BLaER1 treated with 17β-estradiol and CSF1 and Interleukin-3, amounts not matched to agents 10 nM and 100 nM (cell line): ENCODE results near the gene DYRK3.

Experiments used
- H3K27ac ChIP-seq, 11 experiments: shearing (Covaris generic); formaldehyde crosslinking; 2 replicates each; pipeline ENCODE4 v1.8.1; 2022
- H3K27me3 ChIP-seq, 11 experiments: shearing (Covaris generic); formaldehyde crosslinking; 2 replicates each; pipeline ENCODE4 v1.8.1; 2022
- H3K36me3 ChIP-seq, 11 experiments: shearing (Covaris generic); formaldehyde crosslinking; 2 replicates each; pipeline ENCODE4 v1.8.1; 2022
- H3K4me1 ChIP-seq, 10 experiments: shearing (Covaris generic); formaldehyde crosslinking; 2 replicates each; pipeline ENCODE4 v1.8.1; 2022
- H3K4me2 ChIP-seq, 11 experiments: shearing (Covaris generic); formaldehyde crosslinking; 2 replicates each; pipeline ENCODE4 v1.8.1; 2022
- H3K4me3 ChIP-seq, 10 experiments: shearing (Covaris generic); formaldehyde crosslinking; 2 replicates each; pipeline ENCODE4 v1.8.1; 2022
- H3K9ac ChIP-seq, 11 experiments: shearing (Covaris generic); formaldehyde crosslinking; 2 replicates each; pipeline ENCODE4 v1.8.1; 2022
- H3K9me3 ChIP-seq, 11 experiments: shearing (Covaris generic); formaldehyde crosslinking; replicated peaks in 1 of 11; 2 replicates each; pipeline ENCODE4 v1.8.1; 2022
- H4K20me1 ChIP-seq, 11 experiments: shearing (Covaris generic); formaldehyde crosslinking; 2 replicates each; pipeline ENCODE4 v1.8.1; 2022
- Cebpa-rat ChIP-seq, 11 experiments: shearing (Covaris generic); IDR thresholded peaks; 2 replicates each; pipeline ENCODE4 v1.8.1; 2022

The DYRK3 gene

GRCh38 chr1:206674745-206675175 lies 39.4 kb downstream of the DYRK3 start:
- H3K27ac ChIP-seq: peak overlapping the region in 2 of 11 experiments; percentile 17 to 40; a peak in 3 of 22 replicates
- H3K27me3 ChIP-seq: peaks cover 0 to 82% (median 0%) of the 10 kb centered on the region in 11 experiments; a peak in 7 of 22 replicates
- no peak overlapping the region for H3K4me3 ChIP-seq
- H3K4me1 ChIP-seq: peaks cover 48 to 100% (median 91%) of the 10 kb centered on the region in 10 experiments
- no peaks in the 10 kb centered on the region for H3K36me3 ChIP-seq
- peaks cover 0 to 61% (median 0%) of the 10 kb centered on the region in 11 experiments; a peak in 6 of 22 replicates for H4K20me1 ChIP-seq
- no peak for TF ChIP-seq Cebpa-rat (IDR thresholded peaks at IDR 0.05)
- no peaks in the 10 kb centered on the region for H3K9me3 ChIP-seq
- peak overlapping the region; percentile 6 to 84 (median 69); a peak in 19 of 22 replicates for H3K4me2 ChIP-seq
- H3K9ac ChIP-seq: 0 out of 22 replicates have a peak overlapping the region, but pooled peaks of 1 of the 11 experiments have one; percentile 35

- no peaks in the 10 kb centered on the region for H3K9me3 ChIP-seq
- no peaks in the 10 kb centered on the region for H3K36me3 ChIP-seq
- peak overlapping the region in 9 of 11 experiments; percentile 4 to 84 (median 75); a peak in 15 of 22 replicates for H3K4me2 ChIP-seq
- no peak overlapping the region for H3K4me3 ChIP-seq
- peaks cover 63 to 100% (median 93%) of the 10 kb centered on the region in 10 experiments for H3K4me1 ChIP-seq
- no peak for TF ChIP-seq Cebpa-rat (IDR thresholded peaks at IDR 0.05)
- H3K27ac ChIP-seq: no peak overlapping the region
- H3K9ac ChIP-seq: no peak overlapping the region
- peaks cover 0 to 75% (median 0%) of the 10 kb centered on the region in 11 experiments; a peak in 7 of 22 replicates for H3K27me3 ChIP-seq
- H4K20me1 ChIP-seq: peaks cover 0 to 66% (median 0%) of the 10 kb centered on the region in 11 experiments; a peak in 6 of 22 replicates
Measured at GRCh38 chr1:206676499-206676898, 41.2 kb downstream of the DYRK3 start.

GRCh38 chr1:206678490-206678889 lies 43.2 kb downstream of the DYRK3 start:
- Histone ChIP-seq H3K9ac (no peak overlapping the region), H3K4me2 (peak overlapping the region in 8 of 11 experiments; percentile 18 to 98 (median 95); a peak in 12 of 22 replicates), H3K36me3 (no peaks in the 10 kb centered on the region), H4K20me1 (peaks cover 0 to 57% (median 9%) of the 10 kb centered on the region in 11 experiments; a peak in 10 of 22 replicates), H3K4me1 (peaks cover 60 to 100% (median 93%) of the 10 kb centered on the region in 10 experiments), H3K9me3 (no peaks in the 10 kb centered on the region), H3K27me3 (peaks cover 0 to 85% (median 0%) of the 10 kb centered on the region in 11 experiments; a peak in 8 of 22 replicates), H3K27ac (no peak overlapping the region), H3K4me3 (no peak overlapping the region)
- no peak for TF ChIP-seq Cebpa-rat (IDR thresholded peaks at IDR 0.05)

- peaks cover 60 to 98% (median 91%) of the 10 kb centered on the region in 10 experiments for H3K4me1 ChIP-seq
- H3K27ac ChIP-seq: peak overlapping the region in 2 of 11 experiments; percentile 4 to 10; a peak in 2 of 22 replicates
- TF ChIP-seq Cebpa-rat (IDR thresholded peaks at IDR 0.05): no peak
- peaks cover 0 to 84% (median 0%) of the 10 kb centered on the region in 11 experiments; a peak in 8 of 22 replicates for H3K27me3 ChIP-seq
- H3K9ac ChIP-seq: 0 out of 22 replicates have a peak overlapping the region, but pooled peaks of 1 of the 11 experiments have one; percentile 7
- peaks cover 0 to 55% (median 12%) of the 10 kb centered on the region in 11 experiments; a peak in 10 of 22 replicates for H4K20me1 ChIP-seq
- no peak overlapping the region; a peak in 1 of 20 replicates for H3K4me3 ChIP-seq
- no peaks in the 10 kb centered on the region for H3K9me3 ChIP-seq
- peak overlapping the region; percentile 73 to 98 (median 95) for H3K4me2 ChIP-seq
- no peaks in the 10 kb centered on the region for H3K36me3 ChIP-seq
Measured at GRCh38 chr1:206679738-206680211, 44.4 kb downstream of the DYRK3 start.

GRCh38 chr1:206680279-206680678 lies 44.9 kb downstream of the DYRK3 start:
- Histone ChIP-seq H3K27ac (peak overlapping the region in 2 of 11 experiments; percentile 4 to 10; a peak in 2 of 22 replicates), H3K4me1 (peaks cover 55 to 93% (median 86%) of the 10 kb centered on the region in 10 experiments)

GRCh38 chr1:206681359-206681758 lies 46.0 kb downstream of the DYRK3 start:
- H3K27ac ChIP-seq: no peak overlapping the region
- TF ChIP-seq Cebpa-rat (IDR thresholded peaks at IDR 0.05): no peak
- no peak overlapping the region for H3K9ac ChIP-seq
- peaks cover 0 to 68% (median 0%) of the 10 kb centered on the region in 11 experiments; a peak in 8 of 22 replicates for H3K27me3 ChIP-seq
- H3K4me3 ChIP-seq: no peak overlapping the region
- H3K36me3 ChIP-seq: no peaks in the 10 kb centered on the region; a peak in 1 of 22 replicates
- peaks cover 4 to 55% (median 18%) of the 10 kb centered on the region in 11 experiments; a peak in 18 of 22 replicates for H4K20me1 ChIP-seq
- H3K4me1 ChIP-seq: peaks cover 53 to 82% (median 78%) of the 10 kb centered on the region in 10 experiments
- peak overlapping the region; percentile 73 to 98 (median 95); a peak in 21 of 22 replicates for H3K4me2 ChIP-seq
- H3K9me3 ChIP-seq: no peaks in the 10 kb centered on the region

More at GRCh38 chr1:206680279-206680678, 44.9 kb downstream of the DYRK3 start:
- Histone ChIP-seq H3K9ac (0 out of 22 replicates have a peak overlapping the region, but pooled peaks of 1 of the 11 experiments have one; percentile 7), H3K27me3 (peaks cover 0 to 79% (median 0%) of the 10 kb centered on the region in 11 experiments; a peak in 8 of 22 replicates), H3K9me3 (no peaks in the 10 kb centered on the region), H3K4me2 (peak overlapping the region; percentile 73 to 98 (median 95)), H4K20me1 (peaks cover 0 to 50% (median 12%) of the 10 kb centered on the region in 11 experiments; a peak in 10 of 22 replicates), H3K36me3 (no peaks in the 10 kb centered on the region), H3K4me3 (no peak overlapping the region)
- no peak for TF ChIP-seq Cebpa-rat (IDR thresholded peaks at IDR 0.05)

- TF ChIP-seq Cebpa-rat (IDR thresholded peaks at IDR 0.05): no peak
- H3K9me3 ChIP-seq: no peaks in the 10 kb centered on the region
- H3K27ac ChIP-seq: 0 out of 22 replicates have a peak overlapping the region, but pooled peaks of 1 of the 11 experiments have one; percentile 22
- H3K4me1 ChIP-seq: peaks cover 58 to 79% (median 75%) of the 10 kb centered on the region in 10 experiments
- H3K4me2 ChIP-seq: peak overlapping the region; percentile 28 to 98 (median 95); a peak in 21 of 22 replicates
- peaks cover 0 to 3% (median 0%) of the 10 kb centered on the region in 11 experiments; a peak in 2 of 22 replicates for H3K36me3 ChIP-seq
- peaks cover 0 to 60% (median 0%) of the 10 kb centered on the region in 11 experiments; a peak in 8 of 22 replicates for H3K27me3 ChIP-seq
- H3K4me3 ChIP-seq: no peak overlapping the region
- peaks cover 12 to 55% (median 26%) of the 10 kb centered on the region in 11 experiments for H4K20me1 ChIP-seq
- H3K9ac ChIP-seq: peak overlapping the region in 2 of 11 experiments; percentile 10 to 13; a peak in 1 of 22 replicates
Measured at GRCh38 chr1:206682111-206682510, 46.8 kb downstream of the DYRK3 start.

- Histone ChIP-seq H3K9ac (peak overlapping the region in 5 of 11 experiments; percentile 0 to 72 (median 67); a peak in 7 of 22 replicates), H3K4me1 (peaks cover 68 to 81% (median 78%) of the 10 kb centered on the region in 10 experiments), H3K4me2 (peak overlapping the region; percentile 93 to 98 (median 95); a peak in 20 of 22 replicates), H3K4me3 (peak overlapping the region in 4 of 10 experiments; percentile 58 to 94 (median 88); a peak in 4 of 20 replicates), H4K20me1 (peaks cover 24 to 59% (median 38%) of the 10 kb centered on the region in 11 experiments), H3K9me3 (no peaks in the 10 kb centered on the region), H3K27ac (peak overlapping the region in 3 of 11 experiments; percentile 9 to 35 (median 22); a peak in 5 of 22 replicates), H3K36me3 (peaks cover 0 to 12% (median 0%) of the 10 kb centered on the region in 11 experiments; a peak in 5 of 22 replicates), H3K27me3 (peaks cover 0 to 50% (median 0%) of the 10 kb centered on the region in 11 experiments; a peak in 8 of 22 replicates)
- no peak for TF ChIP-seq Cebpa-rat (IDR thresholded peaks at IDR 0.05)
Measured at GRCh38 chr1:206683313-206683712, 48.0 kb downstream of the DYRK3 start.
